ENCODE data around the gene EXOSC6.
"Not testable (repeated sequence)": the region's sequence is repeated elsewhere in the genome, so short reads cannot be mapped to it uniquely, and the experiment has no call there.

EXOSC6 gene

GRCh38 chr16:70254965-70255286, 3.2 kb upstream of the EXOSC6 start:
- no peak for DNase-seq (ENCODE audit: low read depth in 2 of 2)

- DNase-seq (ENCODE audit: low read depth in 2 of 2): no peak
These were observed 2.6 kb upstream of the EXOSC6 start for GRCh38 chr16:70254180-70254964.

- DNase-seq (ENCODE audit: low read depth in 2 of 2): no peak
These were observed 1.8 kb upstream of the EXOSC6 start for GRCh38 chr16:70253291-70254106.

- no peak for DNase-seq (ENCODE audit: low read depth in 2 of 2)
These were observed 732 bp upstream of the EXOSC6 start for GRCh38 chr16:70252355-70252988.

GRCh38 chr16:70250748-70251628, 752 bp downstream of the EXOSC6 start:
- no peak for DNase-seq (ENCODE audit: low read depth in 2 of 2)

GRCh38 chr16:70249697-70250096, 2.0 kb downstream of the EXOSC6 start:
- not testable (repeated sequence) for DNase-seq (ENCODE audit: low read depth in 2 of 2)

GRCh38 chr16:70238773-70239172, 13.0 kb downstream of the EXOSC6 start:
- DNase-seq (ENCODE audit: low read depth in 2 of 2): not testable (repeated sequence)

- DNase-seq (ENCODE audit: low read depth in 2 of 2): not testable (repeated sequence)
These were observed 19.9 kb downstream of the EXOSC6 start for GRCh38 chr16:70231831-70232230.

GRCh38 chr16:70226024-70226423, 25.7 kb downstream of the EXOSC6 start:
- not testable (repeated sequence) for DNase-seq (ENCODE audit: low read depth in 2 of 2)

GRCh38 chr16:70225430-70225829, 26.3 kb downstream of the EXOSC6 start:
- DNase-seq (ENCODE audit: low read depth in 2 of 2): not testable (repeated sequence)

GRCh38 chr16:70224645-70225044, 27.1 kb downstream of the EXOSC6 start:
- not testable (repeated sequence) for DNase-seq (ENCODE audit: low read depth in 2 of 2)

- not testable (repeated sequence) for DNase-seq (ENCODE audit: low read depth in 2 of 2)
These were observed 27.7 kb downstream of the EXOSC6 start for GRCh38 chr16:70223971-70224513.

GRCh38 chr16:70223216-70223615, 28.5 kb downstream of the EXOSC6 start:
- DNase-seq (ENCODE audit: low read depth in 2 of 2): not testable (repeated sequence)

- DNase-seq (ENCODE audit: low read depth in 2 of 2): not testable (repeated sequence)
These were observed 29.2 kb downstream of the EXOSC6 start for GRCh38 chr16:70222574-70222973.

- not testable (repeated sequence) for DNase-seq (ENCODE audit: low read depth in 2 of 2)
These were observed 33.2 kb downstream of the EXOSC6 start for GRCh38 chr16:70218586-70218985.

- not testable (repeated sequence) for DNase-seq (ENCODE audit: low read depth in 2 of 2)
These were observed 45.4 kb downstream of the EXOSC6 start for GRCh38 chr16:70206382-70206781.

GRCh38 chr16:70204668-70205405, 46.9 kb downstream of the EXOSC6 start:
- not testable (repeated sequence) for DNase-seq (ENCODE audit: low read depth in 2 of 2)

- not testable (repeated sequence) for DNase-seq (ENCODE audit: low read depth in 2 of 2)
These were observed 47.7 kb downstream of the EXOSC6 start for GRCh38 chr16:70204010-70204409.

GRCh38 chr16:70203508-70203907, 48.2 kb downstream of the EXOSC6 start:
- DNase-seq (ENCODE audit: low read depth in 2 of 2): not testable (repeated sequence)

- DNase-seq (ENCODE audit: low read depth in 2 of 2): not testable (repeated sequence)
These were observed 51.7 kb downstream of the EXOSC6 start for GRCh38 chr16:70200063-70200462.

Data from activated CD8-positive, alpha-beta memory T cell treated with anti-CD3 and anti-CD28 coated beads for 4 hours (primary cell).